Fibroblast of gingiva (primary cell): ENCODE results near the gene BOC.

Experiments used
- DNase-seq: peaks from one replicate; pipeline ENCODE4 v3.0.0-alpha.2; 2011; ENCODE audit warnings: low read depth

The BOC gene

GRCh38 chr3:113269661-113270060 lies 58.3 kb downstream of the BOC start:
- DNase-seq, result no peak

GRCh38 chr3:113270068-113270467 lies 58.7 kb downstream of the BOC start:
- DNase-seq, result no peak

GRCh38 chr3:113270786-113271185 lies 59.4 kb downstream of the BOC start:
- DNase-seq, result no peak

GRCh38 chr3:113271189-113271588 lies 59.8 kb downstream of the BOC start:
- no peak for DNase-seq

- DNase-seq, result no peak
These were observed 60.4 kb downstream of the BOC start for GRCh38 chr3:113271594-113272384.

GRCh38 chr3:113272385-113272779 lies 61.0 kb downstream of the BOC start:
- DNase-seq, result no peak

GRCh38 chr3:113273011-113273410 lies 61.7 kb downstream of the BOC start:
- DNase-seq, result no peak

- no peak for DNase-seq
These were observed 62.4 kb downstream of the BOC start for GRCh38 chr3:113273604-113274378.

- DNase-seq, result no peak
These were observed 63.3 kb downstream of the BOC start for GRCh38 chr3:113274425-113275257.

GRCh38 chr3:113275258-113275556 lies 63.9 kb downstream of the BOC start:
- DNase-seq, result no peak

- no peak for DNase-seq
These were observed 64.2 kb downstream of the BOC start for GRCh38 chr3:113275583-113275928.

- peak; percentile 88 for DNase-seq
These were observed 64.8 kb downstream of the BOC start for GRCh38 chr3:113275929-113276750.

- no peak for DNase-seq
These were observed 65.4 kb downstream of the BOC start for GRCh38 chr3:113276751-113277080.

GRCh38 chr3:113277414-113277813 lies 66.1 kb downstream of the BOC start:
- DNase-seq, result no peak

- DNase-seq, result no peak
These were observed 66.7 kb downstream of the BOC start for GRCh38 chr3:113277941-113278598.

GRCh38 chr3:113278599-113278955 lies 67.2 kb downstream of the BOC start:
- no peak for DNase-seq

- DNase-seq, result no peak
These were observed 68.3 kb downstream of the BOC start for GRCh38 chr3:113279686-113280085.

GRCh38 chr3:113283306-113283705 lies 71.9 kb downstream of the BOC start:
- no peak for DNase-seq

- DNase-seq, result no peak
These were observed 73.2 kb downstream of the BOC start for GRCh38 chr3:113284453-113285050.

- no peak for DNase-seq
These were observed 73.9 kb downstream of the BOC start for GRCh38 chr3:113285226-113285625.

- DNase-seq, result no peak
These were observed 74.4 kb downstream of the BOC start for GRCh38 chr3:113285741-113286140.
